SK-N-SH (cell line): Measurements from ENCODE around the gene MCRIP2.

Experiments
- CHD2 ChIP-seq: fragments of 150-350 bp; IDR thresholded peaks from 2 replicates; pipeline ENCODE4 v1.6.1; 2018; ENCODE audit warnings: low read length; ENCODE audit not compliant: partially characterized antibody
- POLR2AphosphoS5 ChIP-seq: IDR thresholded peaks from 2 replicates; pipeline ENCODE4 v1.6.1; 2012; ENCODE audit warnings: low read depth, low read length
- RFX5 ChIP-seq: IDR thresholded peaks from 2 replicates; pipeline ENCODE4 v1.6.1; 2012; ENCODE audit warnings: mild to moderate bottlenecking, improper control_type of control experiment, low read length
- TAF1 ChIP-seq: IDR thresholded peaks from 2 replicates; pipeline ENCODE4 v1.6.1; 2012; ENCODE audit warnings: low read depth, mild to moderate bottlenecking, low read length, moderate library complexity, borderline replicate concordance
- TF ChIP-seq, protein P1 (sequence below): IDR thresholded peaks from 2 replicates; pipeline ENCODE4 v1.4.0; 2012; ENCODE audit warnings: low read depth, borderline replicate concordance
- TF ChIP-seq, protein P2 (sequence below): fragments of 200-600 bp; sonication (generic); IDR thresholded peaks from 2 replicates; pipeline ENCODE4 v1.6.1; 2017; ENCODE audit warnings: antibody characterized with exemption, mild to moderate bottlenecking, moderate library complexity

GRCh38 chr16:671353-672131 is 29.9 kb downstream of the MCRIP2 start:
- TF ChIP-seq POLR2AphosphoS5 = no peak
- TF ChIP-seq, protein P1, sequence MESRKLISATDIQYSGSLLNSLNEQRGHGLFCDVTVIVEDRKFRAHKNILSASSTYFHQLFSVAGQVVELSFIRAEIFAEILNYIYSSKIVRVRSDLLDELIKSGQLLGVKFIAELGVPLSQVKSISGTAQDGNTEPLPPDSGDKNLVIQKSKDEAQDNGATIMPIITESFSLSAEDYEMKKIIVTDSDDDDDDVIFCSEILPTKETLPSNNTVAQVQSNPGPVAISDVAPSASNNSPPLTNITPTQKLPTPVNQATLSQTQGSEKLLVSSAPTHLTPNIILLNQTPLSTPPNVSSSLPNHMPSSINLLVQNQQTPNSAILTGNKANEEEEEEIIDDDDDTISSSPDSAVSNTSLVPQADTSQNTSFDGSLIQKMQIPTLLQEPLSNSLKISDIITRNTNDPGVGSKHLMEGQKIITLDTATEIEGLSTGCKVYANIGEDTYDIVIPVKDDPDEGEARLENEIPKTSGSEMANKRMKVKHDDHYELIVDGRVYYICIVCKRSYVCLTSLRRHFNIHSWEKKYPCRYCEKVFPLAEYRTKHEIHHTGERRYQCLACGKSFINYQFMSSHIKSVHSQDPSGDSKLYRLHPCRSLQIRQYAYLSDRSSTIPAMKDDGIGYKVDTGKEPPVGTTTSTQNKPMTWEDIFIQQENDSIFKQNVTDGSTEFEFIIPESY = no peak
- TF ChIP-seq RFX5 = no peak
- TF ChIP-seq, protein P2, sequence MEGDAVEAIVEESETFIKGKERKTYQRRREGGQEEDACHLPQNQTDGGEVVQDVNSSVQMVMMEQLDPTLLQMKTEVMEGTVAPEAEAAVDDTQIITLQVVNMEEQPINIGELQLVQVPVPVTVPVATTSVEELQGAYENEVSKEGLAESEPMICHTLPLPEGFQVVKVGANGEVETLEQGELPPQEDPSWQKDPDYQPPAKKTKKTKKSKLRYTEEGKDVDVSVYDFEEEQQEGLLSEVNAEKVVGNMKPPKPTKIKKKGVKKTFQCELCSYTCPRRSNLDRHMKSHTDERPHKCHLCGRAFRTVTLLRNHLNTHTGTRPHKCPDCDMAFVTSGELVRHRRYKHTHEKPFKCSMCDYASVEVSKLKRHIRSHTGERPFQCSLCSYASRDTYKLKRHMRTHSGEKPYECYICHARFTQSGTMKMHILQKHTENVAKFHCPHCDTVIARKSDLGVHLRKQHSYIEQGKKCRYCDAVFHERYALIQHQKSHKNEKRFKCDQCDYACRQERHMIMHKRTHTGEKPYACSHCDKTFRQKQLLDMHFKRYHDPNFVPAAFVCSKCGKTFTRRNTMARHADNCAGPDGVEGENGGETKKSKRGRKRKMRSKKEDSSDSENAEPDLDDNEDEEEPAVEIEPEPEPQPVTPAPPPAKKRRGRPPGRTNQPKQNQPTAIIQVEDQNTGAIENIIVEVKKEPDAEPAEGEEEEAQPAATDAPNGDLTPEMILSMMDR = no peak
- TF ChIP-seq TAF1 = no peak
- no peak for TF ChIP-seq CHD2
